Measurements from ENCODE around the gene NRN1. TPM values are rescaled to one million over a fixed set of nuclear protein-coding genes. Genes with fewer than 3 reads are reported as not detected.

Gene NRN1
- total RNA-seq, 3 donors from 2014 or later: 2.7 to 10.6 (median 3.6) TPM

- H3K4me1 ChIP-seq (ENCODE audit: low read depth): peaks cover 44% of the 10 kb centered on the region
- TF ChIP-seq CTCF (IDR thresholded peaks at IDR 0.05): no peak
- H3K36me3 ChIP-seq (ENCODE audit: low read depth): no peaks in the 10 kb centered on the region
- ATAC-seq (no peak), DNase-seq (peak in 1 of 3 donors; percentile 42)
- intact Hi-C loops (cut with DNase I, micrococcal nuclease): no loop called here
- H3K4me3 ChIP-seq: no peak overlapping the region
- H3K9me3 ChIP-seq: no peaks in the 10 kb centered on the region
These were observed 6.8 kb downstream of the NRN1 start for GRCh38 chr6:5999688-6000608.

DNA sequence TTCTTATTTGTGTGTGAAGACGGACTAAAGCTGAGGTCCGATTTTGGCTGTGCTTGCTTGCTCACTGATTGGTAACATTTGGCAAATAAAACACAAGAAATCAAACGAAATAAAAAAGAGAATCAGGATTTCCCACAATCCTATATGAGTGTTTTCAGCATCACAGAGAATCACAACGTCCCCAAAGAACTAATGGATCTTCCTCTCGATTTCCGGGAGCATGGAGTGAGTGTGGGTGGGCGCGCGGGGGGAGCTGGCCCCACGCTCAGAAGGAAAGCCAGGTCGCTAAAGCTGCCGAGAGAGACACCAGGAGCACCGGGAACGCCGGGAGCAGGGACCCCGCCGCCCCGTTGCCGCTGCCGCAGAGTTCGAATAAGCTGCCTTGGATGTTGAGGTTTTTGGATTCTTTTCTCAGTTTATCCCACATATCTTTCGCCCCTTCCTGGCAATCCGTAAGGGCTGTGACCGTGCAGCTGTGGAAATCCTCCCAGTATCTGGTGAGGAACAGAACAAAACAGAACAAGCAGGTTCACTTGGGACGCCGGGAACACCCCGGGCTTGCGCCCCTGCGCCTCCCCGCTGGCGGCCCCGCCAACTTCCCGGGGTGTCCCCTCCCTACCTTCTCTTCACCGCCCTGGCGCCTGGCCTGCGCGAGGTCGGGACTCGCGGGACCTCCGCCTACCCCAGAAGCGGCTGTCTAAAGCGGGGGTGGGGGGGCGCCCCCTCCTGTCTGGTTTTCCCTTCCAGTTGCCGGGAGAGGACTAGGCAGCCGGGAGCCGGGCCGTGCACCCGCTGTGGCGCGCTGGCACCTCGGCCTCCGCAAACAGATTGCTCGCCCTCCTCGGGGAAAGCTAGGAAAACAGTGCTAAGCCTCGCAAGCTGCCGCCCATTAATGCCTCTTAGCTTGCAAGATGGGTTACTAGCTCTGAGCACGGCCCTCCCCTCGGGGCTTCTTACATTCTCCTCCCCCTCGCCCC is 7.7 kb downstream of the NRN1 start:
- Histone ChIP-seq H3K4me3 (no peak overlapping the region), H3K36me3 (ENCODE audit: low read depth) (no peaks in the 10 kb centered on the region), H3K4me1 (ENCODE audit: low read depth) (peaks cover 44% of the 10 kb centered on the region), H3K9me3 (no peaks in the 10 kb centered on the region)
- TF ChIP-seq CTCF (IDR thresholded peaks at IDR 0.05): no peak
- ATAC-seq (peak; percentile 19), DNase-seq (peak in 2 of 3 donors; percentile 28 to 45)
- intact Hi-C loops (cut with DNase I, micrococcal nuclease): no loop called here

DNA sequence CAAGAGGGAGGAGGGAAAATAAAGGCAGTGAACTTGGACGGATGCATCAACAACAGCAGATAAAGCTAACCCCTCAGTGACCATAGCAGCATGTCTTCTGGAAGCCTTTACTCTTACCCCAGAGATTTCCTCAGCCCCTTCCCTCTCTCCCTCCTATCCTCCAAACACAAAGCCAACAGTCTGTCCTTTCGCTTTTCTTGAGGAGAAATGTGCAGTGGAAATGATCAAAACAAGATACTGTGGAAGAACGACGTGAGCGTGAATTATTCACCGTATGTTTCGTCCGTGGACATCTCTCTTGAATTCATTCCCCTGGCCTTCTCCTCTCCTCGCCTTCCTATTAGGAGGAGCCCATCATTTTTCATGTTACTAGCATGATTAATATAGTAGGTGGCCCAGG is 8.5 kb downstream of the NRN1 start:
- intact Hi-C loops (cut with DNase I, micrococcal nuclease): no loop called here
- Histone ChIP-seq H3K36me3 (ENCODE audit: low read depth) (no peaks in the 10 kb centered on the region), H3K4me3 (no peak overlapping the region), H3K4me1 (ENCODE audit: low read depth) (peaks cover 39% of the 10 kb centered on the region), H3K9me3 (no peaks in the 10 kb centered on the region)
- no peak for ATAC-seq
- no peak for TF ChIP-seq CTCF (IDR thresholded peaks at IDR 0.05)
- DNase-seq: no peak

GRCh38 chr6:5997420-5997987 is 9.2 kb downstream of the NRN1 start:
- H3K9me3 ChIP-seq: no peaks in the 10 kb centered on the region
- H3K36me3 ChIP-seq (ENCODE audit: low read depth): no peaks in the 10 kb centered on the region
- H3K4me3 ChIP-seq: no peak overlapping the region
- ATAC-seq: peak; percentile 40
- peak in 1 of 3 donors; percentile 47 for DNase-seq
- TF ChIP-seq CTCF (IDR thresholded peaks at IDR 0.05): no peak
- H3K4me1 ChIP-seq (ENCODE audit: low read depth): peaks cover 34% of the 10 kb centered on the region
- intact Hi-C loops (cut with DNase I, micrococcal nuclease): no loop called here

DNA sequence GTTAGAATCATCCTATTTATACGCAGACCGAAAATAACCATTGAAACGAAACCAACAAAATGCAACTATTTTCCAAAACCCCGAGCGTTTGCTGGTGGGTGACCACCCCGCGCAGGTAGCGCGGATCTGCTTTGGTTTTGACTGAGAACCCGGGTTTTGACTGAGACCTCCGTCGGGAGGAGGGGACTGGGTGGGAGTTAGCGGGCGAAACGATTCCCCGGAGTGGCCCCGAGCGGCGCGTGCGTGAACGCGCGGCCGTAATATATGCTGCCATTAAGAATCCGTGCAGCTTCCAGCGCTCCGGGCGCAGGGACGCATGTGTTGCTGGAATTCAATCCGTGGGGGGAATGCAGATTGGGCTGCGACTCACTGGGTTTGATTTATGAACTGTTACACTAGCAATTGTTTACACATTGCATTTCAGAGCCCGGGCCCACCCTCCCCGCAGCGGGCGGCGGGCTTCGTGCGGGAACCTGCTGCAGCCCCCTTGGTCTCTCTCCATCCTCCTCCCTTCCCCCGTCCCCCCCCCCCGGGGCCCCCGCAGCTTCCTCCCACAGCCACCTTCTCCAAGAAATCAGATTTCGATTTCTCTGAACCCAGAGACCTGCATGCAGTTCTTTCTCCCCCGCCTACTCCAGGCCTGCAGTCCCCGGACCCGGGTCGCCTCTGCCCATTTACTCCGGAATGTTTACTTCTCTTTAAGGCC is 9.9 kb downstream of the NRN1 start:
- DNase-seq (no peak), ATAC-seq (peak; percentile 28)
- no peak for TF ChIP-seq CTCF (IDR thresholded peaks at IDR 0.05)
- Histone ChIP-seq H3K36me3 (ENCODE audit: low read depth) (no peaks in the 10 kb centered on the region), H3K4me3 (no peak overlapping the region), H3K4me1 (ENCODE audit: low read depth) (peaks cover 28% of the 10 kb centered on the region), H3K9me3 (no peaks in the 10 kb centered on the region)
- intact Hi-C loops (cut with DNase I, micrococcal nuclease): no loop called here

All from mucosa of descending colon (tissue), 3 donors.